Putamen (tissue), 1 donor: Measurements from ENCODE around the gene PFKFB2.
A peak's percentile ranks its signal among the peaks of the same experiment; 100 is the strongest.
"Not testable (repeated sequence)": the region's sequence is repeated elsewhere in the genome, so short reads cannot be mapped to it uniquely, and the experiment has no call there.

Source experiments
- DNase-seq: peaks from one replicate; pipeline ENCODE4 v3.0.0-alpha.2; 2016; ENCODE audit warnings: low spot score

Gene PFKFB2

GRCh38 chr1:207039380-207040180 lies 13.5 kb upstream of the PFKFB2 start:
- no peak for DNase-seq

- DNase-seq = no peak
These were observed 12.9 kb upstream of the PFKFB2 start for GRCh38 chr1:207040181-207040533.

- DNase-seq = not testable (repeated sequence)
These were observed 11.7 kb upstream of the PFKFB2 start for GRCh38 chr1:207041397-207041796.

- no peak for DNase-seq
These were observed 7.6 kb upstream of the PFKFB2 start for GRCh38 chr1:207045453-207045852.

- no peak for DNase-seq
These were observed 5.6 kb upstream of the PFKFB2 start for GRCh38 chr1:207047505-207047904.

- no peak for DNase-seq
These were observed 5.0 kb upstream of the PFKFB2 start for GRCh38 chr1:207048041-207048440.

- DNase-seq = no peak
These were observed 4.0 kb upstream of the PFKFB2 start for GRCh38 chr1:207049054-207049453.

- no peak for DNase-seq
These were observed 3.6 kb upstream of the PFKFB2 start for GRCh38 chr1:207049514-207049913.

- no peak for DNase-seq
These were observed 3.1 kb upstream of the PFKFB2 start for GRCh38 chr1:207049974-207050391.

- peak; percentile 89 for DNase-seq
These were observed 2.4 kb upstream of the PFKFB2 start for GRCh38 chr1:207050480-207051190.

- no peak for DNase-seq
These were observed 1.7 kb upstream of the PFKFB2 start, which contains the start of gene YOD1 for GRCh38 chr1:207051191-207051943. YOD1 (minus strand) TSS chr1:207051208; CDS start chr1:207051030, 178 bp downstream.

- no peak for DNase-seq
These were observed 1.4 kb downstream of the PFKFB2 start for GRCh38 chr1:207054491-207054890.

GRCh38 chr1:207055386-207056001 lies 2.4 kb downstream of the PFKFB2 start:
- no peak for DNase-seq

- no peak for DNase-seq
These were observed 3.6 kb downstream of the PFKFB2 start for GRCh38 chr1:207056673-207057072.

- DNase-seq = no peak
These were observed 5.2 kb downstream of the PFKFB2 start for GRCh38 chr1:207058252-207058651.

- DNase-seq = no peak
These were observed 6.1 kb downstream of the PFKFB2 start for GRCh38 chr1:207058878-207059867.

GRCh38 chr1:207059881-207060280 lies 6.8 kb downstream of the PFKFB2 start:
- DNase-seq = no peak

- no peak for DNase-seq
These were observed 7.5 kb downstream of the PFKFB2 start for GRCh38 chr1:207060596-207060995.

- peak; percentile 67 for DNase-seq
These were observed 9.0 kb downstream of the PFKFB2 start for GRCh38 chr1:207062058-207062457.

GRCh38 chr1:207063014-207063413 lies 9.9 kb downstream of the PFKFB2 start:
- DNase-seq = no peak

GRCh38 chr1:207064561-207064960 lies 11.5 kb downstream of the PFKFB2 start:
- DNase-seq = no peak
